Upper lobe of right lung (tissue), 1 donor: ENCODE measurements around the gene DYNLL1. TPM values are rescaled to one million over a fixed set of nuclear protein-coding genes. Genes with fewer than 3 reads are reported as not detected.
A peak's percentile ranks its signal among the peaks of the same experiment; 100 is the strongest.
"Not testable (repeated sequence)": the region's sequence is repeated elsewhere in the genome, so short reads cannot be mapped to it uniquely, and the experiment has no call there.

Experiments used
- ATAC-seq: fragments of 200-7000 bp; cut with Tn5 transposase; one replicate; pipeline ENCODE4 v1.9.1; 2020; ENCODE audit warnings: mild to moderate bottlenecking, moderate library complexity
- DNase-seq: peaks from one replicate; pipeline ENCODE4 v3.0.0-alpha.2; 2020
- H3K27ac ChIP-seq: fragments of 200-600 bp; one replicate; pipeline ENCODE4 v1.8.0; 2022
- H3K27me3 ChIP-seq: fragments of 200-600 bp; one replicate; pipeline ENCODE4 v1.8.0; 2022; ENCODE audit warnings: mild to moderate bottlenecking
- H3K36me3 ChIP-seq: fragments of 200-600 bp; one replicate; pipeline ENCODE4 v1.8.0; 2022
- H3K4me1 ChIP-seq: fragments of 200-600 bp; one replicate; pipeline ENCODE4 v1.8.0; 2022
- H3K4me3 ChIP-seq: fragments of 200-600 bp; one replicate; pipeline ENCODE4 v1.8.0; 2022; ENCODE audit warnings: mild to moderate bottlenecking
- H3K9me3 ChIP-seq: fragments of 200-600 bp; one replicate; pipeline ENCODE4 v1.8.0; 2022
- CTCF ChIP-seq: fragments of 200-600 bp; IDR thresholded peaks from one replicate; pipeline ENCODE4 v1.8.0; 2022; ENCODE audit warnings: antibody characterized with exemption
- intact Hi-C: fragments of 100-400 bp; cut with DNase I; formaldehyde crosslinking; loops from one replicate; pipeline ENCODE4 v1.11.0; 2022
- long read RNA-seq: library from polyadenylated mRNA; unstranded; transcript quantifications from one replicate; pipeline ENCODE4 v2.0.0, GENCODE V29; 2021
- total RNA-seq: library from RNA; stranded (reverse); fragmentation: NEBNext Ultra II Directional; extraction: Animal tissue kit (Norgen Biotek cat#: 25700); gene quantifications from one replicate; pipeline ENCODE4 v1.2.1, GENCODE V29; 2021
- donor health status: DM: no; HTN: yes; CAD: no; lungs with severe emphysema.

The DYNLL1 gene
- 242 TPM for total RNA-seq
- long read RNA-seq, transcript DYNLL1-201 (3 exons, 720 nt): major isoform, 35 of 50 reads
- long read RNA-seq, transcript DYNLL1-202 (3 exons, 697 nt): minor isoform, 9 of 50 reads
- long read RNA-seq, partial matches to known transcripts: 0 of 50 reads
- long read RNA-seq, other reads (novel, unspliced or antisense): 2 of 50 reads

DNA sequence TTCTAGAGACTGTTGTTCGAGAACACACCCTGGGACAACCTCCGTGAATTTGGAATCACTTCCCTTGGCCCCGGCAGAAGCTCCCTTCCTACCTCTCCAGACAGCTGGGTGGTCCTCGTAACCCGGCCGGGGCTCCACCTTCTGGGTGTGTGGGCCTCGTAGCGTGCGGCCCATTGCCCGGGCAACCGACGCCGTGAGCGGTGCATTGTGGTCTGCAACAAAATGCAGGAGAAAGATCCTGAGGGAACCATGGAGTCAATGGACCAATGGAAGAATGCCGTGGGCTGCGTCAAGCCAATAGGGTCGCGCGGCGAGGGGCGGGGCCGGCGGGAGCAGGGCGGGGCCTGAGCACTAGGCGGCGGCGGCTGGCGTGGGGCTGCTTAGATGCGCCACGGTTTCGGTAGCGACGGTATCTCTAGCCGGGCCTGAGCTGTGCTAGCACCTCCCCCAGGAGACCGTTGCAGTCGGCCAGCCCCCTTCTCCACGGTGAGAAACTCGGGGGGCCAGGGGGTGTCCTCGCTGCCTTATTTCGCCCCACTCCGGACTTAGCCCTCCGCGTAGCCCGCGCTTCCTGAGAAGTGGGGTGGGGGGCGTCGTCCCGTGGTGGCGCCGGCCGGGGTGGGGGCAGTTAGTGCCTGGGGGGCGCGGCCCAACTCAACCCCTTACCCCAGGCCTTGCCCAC lies at the start of gene DYNLL1:
Gene DYNLL1, plus strand, starts transcription at position 383 of the 682 bp plus-strand sequence. CDS start 309 bp downstream, outside the sequence.
- Histone ChIP-seq H3K4me3 (peak within 1 kb of the TSS; percentile 97), H3K9me3 (no peaks in the 10 kb centered on the region), H3K36me3 (peaks cover 16% of the 10 kb centered on the region), H3K27ac (peak within 1 kb of the TSS; percentile 90), H3K27me3 (no peaks in the 10 kb centered on the region), H3K4me1 (peaks cover 20% of the 10 kb centered on the region)
- intact Hi-C loops: no loop called here
- DNase-seq (peak; percentile 97), ATAC-seq (peak; percentile 99)
- no peak for TF ChIP-seq CTCF

GRCh38 chr12:120446844-120447178 lies 49.1 kb upstream of the DYNLL1 start:
- intact Hi-C loops, H3K9me3 ChIP-seq, ATAC-seq, DNase-seq, H3K27me3 ChIP-seq: not testable (repeated sequence)
- peak overlapping the region; percentile 94 for H3K27ac ChIP-seq
- peaks cover 20% of the 10 kb centered on the region for H3K4me1 ChIP-seq
- peak overlapping the region; percentile 97 for H3K4me3 ChIP-seq
- peaks cover 42% of the 10 kb centered on the region for H3K36me3 ChIP-seq

GRCh38 chr12:120447992-120448391 lies 47.9 kb upstream of the DYNLL1 start:
- H3K4me1 ChIP-seq: peaks cover 20% of the 10 kb centered on the region
- H3K27ac ChIP-seq: no peak overlapping the region
- TF ChIP-seq CTCF: no peak
- DNase-seq: no peak
- no peaks in the 10 kb centered on the region for H3K27me3 ChIP-seq
- H3K36me3 ChIP-seq: peaks cover 42% of the 10 kb centered on the region
- no peak overlapping the region for H3K4me3 ChIP-seq
- ATAC-seq: no peak
- intact Hi-C loops: no loop called here
- no peaks in the 10 kb centered on the region for H3K9me3 ChIP-seq

DNA sequence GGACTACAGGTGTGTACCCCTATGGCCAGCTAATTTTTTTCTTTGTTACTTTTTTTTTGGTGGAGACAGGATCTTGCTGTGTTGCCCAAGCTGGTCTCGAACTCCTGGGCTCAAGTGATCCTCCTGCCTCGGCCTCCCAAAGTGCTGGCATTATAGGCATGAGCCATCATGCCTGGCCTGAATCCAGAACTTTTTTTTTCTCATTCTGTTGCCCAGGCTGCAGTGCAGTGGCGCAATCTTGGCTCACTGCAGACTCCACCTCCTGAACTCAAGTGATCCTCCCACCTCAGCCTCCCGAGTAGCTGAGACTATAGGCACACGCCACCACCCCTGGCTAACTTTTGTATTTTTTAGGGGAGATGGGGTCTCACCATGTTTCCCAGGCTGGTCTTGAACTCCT lies 43.4 kb upstream of the DYNLL1 start:
- peaks cover 59% of the 10 kb centered on the region for H3K36me3 ChIP-seq
- H3K4me3 ChIP-seq, ATAC-seq: not testable (repeated sequence)

DNA sequence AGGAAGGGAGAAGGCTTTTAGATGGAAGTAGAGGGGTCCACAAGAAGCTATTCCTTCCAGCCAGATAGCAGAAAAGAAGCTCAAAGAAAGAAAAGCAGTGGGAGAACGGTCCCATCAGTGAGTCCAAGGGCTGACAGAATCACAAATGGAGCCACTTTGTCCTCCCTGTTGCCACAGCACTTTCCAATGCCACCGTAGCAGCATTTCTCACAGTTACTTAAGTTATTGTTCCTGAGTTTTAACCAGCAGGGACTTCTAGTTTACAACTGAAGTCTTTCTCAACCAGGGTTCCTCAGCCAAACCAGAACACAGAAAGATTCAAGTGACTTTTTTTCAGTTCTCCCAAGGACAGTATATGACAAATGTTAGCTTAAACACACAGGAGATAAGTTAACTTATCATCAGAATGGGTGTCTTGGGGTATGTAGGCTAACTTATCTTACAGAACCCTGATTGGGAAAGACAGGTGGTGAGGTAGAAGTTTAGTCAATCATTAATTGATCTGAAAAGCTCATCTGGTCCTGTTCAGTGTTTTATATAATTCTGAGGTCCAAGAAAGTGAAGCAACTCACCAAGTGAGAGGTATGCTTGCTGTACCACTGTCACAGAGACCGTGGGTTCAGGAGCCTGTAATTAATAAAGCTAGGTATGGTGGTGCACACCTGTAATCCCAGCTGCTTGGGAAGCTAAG lies 42.7 kb upstream of the DYNLL1 start:
- intact Hi-C loops: no loop called here
- DNase-seq (no peak), ATAC-seq (no peak)
- TF ChIP-seq CTCF: no peak
- H3K4me1 ChIP-seq: no peaks in the 10 kb centered on the region
- H3K36me3 ChIP-seq: peaks cover 65% of the 10 kb centered on the region
- no peak overlapping the region for H3K4me3 ChIP-seq
- no peaks in the 10 kb centered on the region for H3K9me3 ChIP-seq
- no peaks in the 10 kb centered on the region for H3K27me3 ChIP-seq
- no peak overlapping the region for H3K27ac ChIP-seq

More for the DNA sequence above, 43.4 kb upstream of the DYNLL1 start:
- H3K4me1 ChIP-seq, DNase-seq, H3K27ac ChIP-seq, intact Hi-C loops, H3K9me3 ChIP-seq, H3K27me3 ChIP-seq: not testable (repeated sequence)

GRCh38 chr12:120453977-120454376 lies 41.9 kb upstream of the DYNLL1 start:
- TF ChIP-seq CTCF: peak; percentile 68
- Histone ChIP-seq H3K27ac (no peak overlapping the region), H3K4me3 (no peak overlapping the region), H3K36me3 (peaks cover 73% of the 10 kb centered on the region), H3K9me3 (no peaks in the 10 kb centered on the region), H3K27me3 (no peaks in the 10 kb centered on the region), H3K4me1 (no peaks in the 10 kb centered on the region)
- intact Hi-C loops: no loop called here
- peak; percentile 80 for ATAC-seq
- DNase-seq: no peak
